IMR-90 (cell line): ENCODE results near the gene RNF31. TPM values are rescaled to one million over a fixed set of nuclear protein-coding genes. Genes with fewer than 3 reads are reported as not detected.

ENCODE experiments used
- ATAC-seq: fragments of 200-7000 bp; cut with Tn5 transposase; 2 replicates; pipeline ENCODE4 v1.9.1; 2020; ENCODE audit warnings: low read depth, mild to moderate bottlenecking, moderate library complexity
- BruUV-seq: library from RNA; stranded (reverse); fragments of 400-500 nt; replicated peaks from 2 replicates; lab custom pipeline; 2021; lab: Mats Ljungman, UMichigan
- CTCF ChIA-PET: fragments of 300-600 bp; formaldehyde crosslinking; extraction: SDS; loops from one replicate; lab custom pipeline; 2021; ENCODE audit warnings: antibody characterized with exemption; lab: Yijun Ruan, JAX
- POLR2A ChIA-PET: fragments of 300-600 bp; sonication (Branson Sonifier 250); formaldehyde crosslinking; loops from one replicate; lab custom pipeline; 2022; ENCODE audit warnings: antibody characterized with exemption; ENCODE audit not compliant: unreplicated experiment; lab: Charles Lee
- DNase-seq: peaks from one replicate; pipeline ENCODE4 v3.0.0; 2013
- H2AFZ ChIP-seq: replicated peaks from 2 replicates; pipeline ENCODE3; 2013; ENCODE audit warnings: low read length, mild to moderate bottlenecking; ENCODE audit not compliant: poor library complexity
- H2AK5ac ChIP-seq: 2 replicates; pipeline ENCODE4 v1.6.1; 2013; ENCODE audit warnings: low read depth, low read length, inconsistent platforms
- H2AK9ac ChIP-seq: replicated peaks from 2 replicates; pipeline ENCODE3; 2013; ENCODE audit warnings: mild to moderate bottlenecking, low read depth, low read length, moderate library complexity; ENCODE audit not compliant: poor library complexity
- H2BK120ac ChIP-seq: 2 replicates; pipeline ENCODE4 v1.6.1; 2013; ENCODE audit warnings: low read depth, low read length, inconsistent platforms
- H2BK15ac ChIP-seq: 3 replicates; pipeline ENCODE4 v1.6.1; 2013; ENCODE audit warnings: low read depth, low read length, inconsistent platforms
- H2BK20ac ChIP-seq: 2 replicates; pipeline ENCODE4 v1.6.1; 2013; ENCODE audit warnings: low read depth, mild to moderate bottlenecking, inconsistent platforms, low read length, moderate library complexity
- H2BK5ac ChIP-seq: 2 replicates; pipeline ENCODE4 v1.6.1; 2013; ENCODE audit warnings: mild to moderate bottlenecking, low read depth, low read length, inconsistent platforms; ENCODE audit not compliant: poor library complexity, severe bottlenecking
- H3K14ac ChIP-seq: replicated peaks from 2 replicates; pipeline ENCODE4 v1.6.1; 2013; ENCODE audit warnings: low read depth, low read length, inconsistent platforms
- H3K18ac ChIP-seq: 2 replicates; pipeline ENCODE4 v1.6.1; 2013; ENCODE audit warnings: low read depth, low read length, control low read depth
- H3K23ac ChIP-seq: 2 replicates; pipeline ENCODE4 v1.6.1; 2013; ENCODE audit warnings: low read depth, low read length, inconsistent platforms
- H3K27ac ChIP-seq: 2 replicates; pipeline ENCODE4 v1.5.1; 2013; ENCODE audit warnings: mild to moderate bottlenecking, control low read depth, low read length; ENCODE audit not compliant: insufficient read depth
- H3K27me3 ChIP-seq: 2 replicates; pipeline ENCODE4 v1.6.1; 2013; ENCODE audit warnings: low read length; ENCODE audit not compliant: control insufficient read depth, insufficient read depth
- H3K36me3 ChIP-seq: 2 replicates; pipeline ENCODE4 v1.6.1; 2013; ENCODE audit warnings: low read length, mixed read lengths; ENCODE audit not compliant: control insufficient read depth, insufficient read depth
- H3K4ac ChIP-seq: 2 replicates; pipeline ENCODE4 v1.6.1; 2013; ENCODE audit warnings: low read depth, low read length, inconsistent platforms
- H3K4me1 ChIP-seq: 2 replicates; pipeline ENCODE4 v1.6.1; 2013; ENCODE audit warnings: low read length, mixed read lengths; ENCODE audit not compliant: control insufficient read depth, insufficient read depth
- H3K4me2 ChIP-seq: 2 replicates; pipeline ENCODE4 v1.6.1; 2013; ENCODE audit warnings: low read depth, mild to moderate bottlenecking, control low read depth, low read length, moderate library complexity
- H3K4me3 ChIP-seq: 2 replicates; pipeline ENCODE4 v1.5.1; 2013; ENCODE audit warnings: low read depth, mild to moderate bottlenecking, control low read depth, low read length, moderate library complexity; ENCODE audit not compliant: insufficient read depth
- H3K56ac ChIP-seq: 2 replicates; pipeline ENCODE4 v1.6.1; 2013; ENCODE audit warnings: low read length, inconsistent platforms; ENCODE audit not compliant: insufficient read depth; ENCODE audit errors: extremely low read depth
- H3K79me1 ChIP-seq, 2 experiments: 2 replicates each; pipeline ENCODE4 v1.6.1; 2013; ENCODE audit warnings: low read length in 2 of 2, inconsistent platforms in 1 of 2, low read depth in 1 of 2
- H3K9ac ChIP-seq: 2 replicates; pipeline ENCODE4 v1.6.1; 2013; ENCODE audit warnings: low read depth, low read length, control low read depth
- H3K9me1 ChIP-seq: 2 replicates; pipeline ENCODE4 v1.6.1; 2013; ENCODE audit warnings: low read length, inconsistent platforms; ENCODE audit not compliant: insufficient read depth
- H3K9me3 ChIP-seq: 2 replicates; pipeline ENCODE4 v1.6.1; 2013; ENCODE audit warnings: low read length; ENCODE audit not compliant: control insufficient read depth, insufficient read depth
- H4K20me1 ChIP-seq: 2 replicates; pipeline ENCODE4 v1.6.1; 2013; ENCODE audit warnings: low read length, inconsistent platforms; ENCODE audit not compliant: insufficient read depth
- H4K5ac ChIP-seq: 2 replicates; pipeline ENCODE4 v1.6.1; 2013; ENCODE audit warnings: mild to moderate bottlenecking, low read depth, low read length, control low read depth
- H4K8ac ChIP-seq, 2 experiments: 2 replicates each; pipeline ENCODE4 v1.6.1; 2013; ENCODE audit warnings: low read depth in 2 of 2, low read length in 2 of 2, control low read depth in 1 of 2, inconsistent platforms in 1 of 2
- H4K91ac ChIP-seq: 2 replicates; pipeline ENCODE4 v1.6.1; 2013; ENCODE audit warnings: low read depth, low read length, inconsistent platforms; ENCODE audit not compliant: insufficient read depth
- BHLHE40 ChIP-seq: fragments of 150-350 bp; IDR thresholded peaks from 2 replicates; pipeline ENCODE4 v1.6.1; 2016; ENCODE audit warnings: mild to moderate bottlenecking, low read depth, low read length
- CEBPB ChIP-seq: IDR thresholded peaks from 2 replicates; pipeline ENCODE4 v1.6.1; 2012; ENCODE audit warnings: low read depth, low read length, improper control_type of control experiment
- CHD1 ChIP-seq: IDR thresholded peaks from 2 replicates; pipeline ENCODE4 v1.6.1; 2012; ENCODE audit warnings: low read depth, low read length, improper control_type of control experiment
- CTCF ChIP-seq: conservative IDR thresholded peaks from 2 replicates; pipeline ENCODE4 v1.5.1; 2012; ENCODE audit warnings: mild to moderate bottlenecking, low read depth, low read length, improper control_type of control experiment
- FOS ChIP-seq: fragments of 150-350 bp; IDR thresholded peaks from 2 replicates; pipeline ENCODE4 v1.6.1; 2016; ENCODE audit warnings: low read depth, low read length
- MXI1 ChIP-seq: IDR thresholded peaks from 2 replicates; pipeline ENCODE4 v1.6.1; 2012; ENCODE audit warnings: low read depth, mild to moderate bottlenecking, low read length, moderate library complexity, borderline replicate concordance
- NFE2L2 ChIP-seq: fragments of 150-350 bp; IDR thresholded peaks from 2 replicates; pipeline ENCODE4 v1.6.1; 2016; ENCODE audit warnings: low read depth, mild to moderate bottlenecking, low read length
- RAD21 ChIP-seq: IDR thresholded peaks from 2 replicates; pipeline ENCODE4 v1.6.1; 2012; ENCODE audit warnings: low read length, improper control_type of control experiment
- RFX5 ChIP-seq: IDR thresholded peaks from 2 replicates; pipeline ENCODE4 v1.8.0; 2012; ENCODE audit warnings: low read depth, mild to moderate bottlenecking, low read length, moderate library complexity
- WGBS, 2 experiments: methylation state at CpG; one replicate each; pipeline versions ENCODE4 v1.1.5 to v1.1.7; 2013; ENCODE audit warnings: missing lambda C conversion rate in 2 of 2; ENCODE audit not compliant: insufficient read length in 1 of 2; ENCODE audit errors: extremely low coverage in 2 of 2; 5-methylcytosine and 5-hydroxymethylcytosine counted together
- dilution Hi-C: fragments of 300-500 bp; cut with HindIII; formaldehyde crosslinking; loops from one replicate; pipeline ENCODE4 v1.14.3; 2018; ENCODE audit warnings: low sequenced_read_pairs; ENCODE audit not compliant: unreplicated experiment
- in situ Hi-C: fragments of 300-500 bp; cut with MboI; formaldehyde crosslinking; loops from 3 replicates; pipeline ENCODE4 v1.14.3; 2019; ENCODE audit warnings: low sequenced_read_pairs, inconsistent platforms, mixed read lengths
- intact Hi-C: fragments of 100-400 bp; cut with micrococcal nuclease; formaldehyde crosslinking; loops from 2 replicates; pipeline ENCODE4 v1.10.0; 2022
- polyA plus RNA-seq, 3 experiments: library from polyadenylated mRNA; depleted of rRNA; stranded (reverse); fragments of >200 nt; gene quantifications; 2 replicates each; pipeline ENCODE4 v1.2.3, GENCODE V29; 2012; ENCODE audit warnings: low replicate concordance in 1 of 3
- total RNA-seq: library from RNA; depleted of rRNA; stranded (reverse); fragments of >200 nt; gene quantifications from 2 replicates; pipeline ENCODE4 v1.2.3, GENCODE V29; 2012
- TF ChIP-seq, protein P1 (sequence below): fragments of 150-350 bp; IDR thresholded peaks from 2 replicates; pipeline ENCODE4 v1.6.1; 2016; ENCODE audit warnings: low read depth, mild to moderate bottlenecking, low read length, moderate library complexity, borderline replicate concordance

Gene RNF31
- total and polyA plus RNA-seq, 2 of the 4 experiments (the other 2 are of a cell fraction) = 31.6 to 37.5 TPM

GRCh38 chr14:24131549-24131966, 15.7 kb upstream of the RNF31 start (continued):
- TF ChIP-seq, protein P1, sequence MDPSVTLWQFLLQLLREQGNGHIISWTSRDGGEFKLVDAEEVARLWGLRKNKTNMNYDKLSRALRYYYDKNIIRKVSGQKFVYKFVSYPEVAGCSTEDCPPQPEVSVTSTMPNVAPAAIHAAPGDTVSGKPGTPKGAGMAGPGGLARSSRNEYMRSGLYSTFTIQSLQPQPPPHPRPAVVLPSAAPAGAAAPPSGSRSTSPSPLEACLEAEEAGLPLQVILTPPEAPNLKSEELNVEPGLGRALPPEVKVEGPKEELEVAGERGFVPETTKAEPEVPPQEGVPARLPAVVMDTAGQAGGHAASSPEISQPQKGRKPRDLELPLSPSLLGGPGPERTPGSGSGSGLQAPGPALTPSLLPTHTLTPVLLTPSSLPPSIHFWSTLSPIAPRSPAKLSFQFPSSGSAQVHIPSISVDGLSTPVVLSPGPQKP = no peak
- TF ChIP-seq FOS (no peak), CHD1 (no peak)

DNA sequence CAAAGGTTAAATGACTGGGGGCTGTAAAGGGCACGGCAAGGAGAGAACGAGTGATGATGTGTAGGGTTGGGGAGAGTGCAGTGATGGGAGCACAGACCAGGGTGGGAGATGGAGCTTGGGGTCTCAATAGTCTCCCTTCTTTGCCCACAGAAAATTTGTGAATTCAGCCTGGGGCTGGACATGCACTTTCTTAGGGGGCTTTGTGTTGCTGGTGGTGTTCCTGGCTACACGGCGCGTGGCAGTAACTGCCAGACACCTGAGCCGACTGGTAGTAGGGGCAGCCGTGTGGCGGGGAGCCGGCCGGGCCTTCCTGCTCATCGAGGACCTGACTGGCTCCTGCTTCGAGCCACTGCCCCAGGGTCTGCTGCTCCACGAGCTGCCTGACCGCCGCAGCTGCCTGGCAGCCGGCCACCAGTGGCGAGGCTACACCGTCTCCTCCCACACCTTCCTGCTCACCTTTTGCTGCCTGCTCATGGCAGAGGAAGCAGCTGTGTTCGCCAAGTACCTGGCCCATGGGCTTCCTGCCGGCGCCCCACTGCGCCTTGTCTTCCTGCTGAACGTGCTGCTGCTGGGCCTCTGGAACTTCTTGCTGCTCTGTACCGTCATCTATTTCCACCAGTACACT, 15.1 kb upstream of the RNF31 start:
- H3K4me2 ChIP-seq = no peak overlapping the region
- no peak overlapping the region for H2BK120ac ChIP-seq
- H2AK9ac ChIP-seq = no peak overlapping the region
- H3K14ac ChIP-seq = no peak overlapping the region
- in situ Hi-C loops (loop anchor here (10.0 to 25.0 kb wide), 3 partner anchors 303 to 1045 kb away; partner anchors contain the start of genes ACIN1, BCL2L2, C14orf119 and PABPN1), dilution Hi-C loops (no loop called here), intact Hi-C loops (no loop called here)
- H3K4me3 ChIP-seq = no peak overlapping the region
- H2AK5ac ChIP-seq = no peak overlapping the region
- no peaks in the 10 kb centered on the region for H3K9me3 ChIP-seq
- peaks cover 4 to 10% of the 10 kb centered on the region in 2 experiments; a peak in 3 of 4 replicates for H3K79me1 ChIP-seq
- no TSS peak for BruUV-seq
- H4K20me1 ChIP-seq = 0 out of 2 replicates have a peak, but pooled peaks cover 5% of the 10 kb centered on the region
- DNase-seq = no peak
- H2BK5ac ChIP-seq = no peak overlapping the region
- ChIA-PET POLR2A (no interaction called here), CTCF (no interaction called here)
- no peak overlapping the region for H4K8ac ChIP-seq
- no peak overlapping the region for H4K91ac ChIP-seq
- H3K27me3 ChIP-seq = no peaks in the 10 kb centered on the region
- no peak overlapping the region for H3K9ac ChIP-seq
- H3K27ac ChIP-seq = no peak overlapping the region
- no peak overlapping the region for H3K4ac ChIP-seq
- H3K23ac ChIP-seq = no peak overlapping the region
- H3K56ac ChIP-seq = no peak overlapping the region
- no peaks in the 10 kb centered on the region for H3K36me3 ChIP-seq
- H3K18ac ChIP-seq = no peak overlapping the region
- H3K9me1 ChIP-seq = peaks cover 5% of the 10 kb centered on the region
- 82% methylated on average over 12 of the region's 24 CpGs; no CpG with 5 or more reads in 1 of the 2 experiments for WGBS, 2 experiments
- ATAC-seq = no peak
- no peak overlapping the region for H4K5ac ChIP-seq
- H2BK20ac ChIP-seq = no peak overlapping the region
- H2AFZ ChIP-seq = no peak overlapping the region
- no peak overlapping the region for H2BK15ac ChIP-seq
- H3K4me1 ChIP-seq = peaks cover 8% of the 10 kb centered on the region; the same call in 1 of the 2 replicates
- no peak for TF ChIP-seq CTCF
- no peak for TF ChIP-seq CHD1
- no peak for TF ChIP-seq MXI1
- TF ChIP-seq NFE2L2 = no peak
- TF ChIP-seq, protein P1 = no peak
- no peak for TF ChIP-seq CEBPB
- TF ChIP-seq RFX5 = no peak
- no peak for TF ChIP-seq RAD21
- TF ChIP-seq BHLHE40 = no peak
